Osteocyte (in vitro differentiated cells): ENCODE data around the gene C20orf96. TPM values are rescaled to one million over a fixed set of nuclear protein-coding genes. Genes with fewer than 3 reads are reported as not detected.
"Not testable (repeated sequence)": the region's sequence is repeated elsewhere in the genome, so short reads cannot be mapped to it uniquely, and the experiment has no call there.

Source experiments
- DNase-seq: peaks from one replicate; pipeline ENCODE4 v3.0.0; 2021; ENCODE audit warnings: mixed read lengths; ENCODE audit not compliant: unreplicated experiment; ENCODE audit errors: extremely low spot score
- H3K27ac Mint-ChIP-seq: one replicate; pipeline ENCODE4 v1.8.0; 2021; ENCODE audit warnings: mild to moderate bottlenecking, mixed read lengths; ENCODE audit not compliant: unreplicated experiment
- H3K27me3 Mint-ChIP-seq: one replicate; pipeline ENCODE4 v1.8.0; 2021; ENCODE audit warnings: mixed read lengths; ENCODE audit not compliant: unreplicated experiment
- H3K36me3 Mint-ChIP-seq: one replicate; pipeline ENCODE4 v1.8.0; 2021; ENCODE audit warnings: mixed read lengths; ENCODE audit not compliant: unreplicated experiment
- H3K4me1 Mint-ChIP-seq: one replicate; pipeline ENCODE4 v1.8.0; 2021; ENCODE audit warnings: mixed read lengths; ENCODE audit not compliant: unreplicated experiment
- H3K4me3 Mint-ChIP-seq: one replicate; pipeline ENCODE4 v1.8.0; 2021; ENCODE audit warnings: mild to moderate bottlenecking, moderate library complexity, mixed read lengths; ENCODE audit not compliant: unreplicated experiment
- H3K9me3 Mint-ChIP-seq: one replicate; pipeline ENCODE4 v1.8.0; 2021; ENCODE audit warnings: mixed read lengths; ENCODE audit not compliant: unreplicated experiment
- CTCF ChIP-seq: fragments of 200-600 bp; sonication (generic); IDR thresholded peaks from 2 replicates; pipeline ENCODE4 v1.5.0; 2021; ENCODE audit warnings: antibody characterized with exemption, mild to moderate bottlenecking, moderate library complexity
- total RNA-seq: library from RNA; stranded (reverse); gene quantifications from 2 replicates; pipeline ENCODE4 v1.2.1, GENCODE V29; 2021

Gene C20orf96
- total RNA-seq, 1 donor from 2014 or later: 19.9 TPM

- Mint-ChIP-seq H3K4me3 (no peak overlapping the region), H3K36me3 (no peaks in the 10 kb centered on the region), H3K9me3 (no peaks in the 10 kb centered on the region), H3K27me3 (peaks cover 48% of the 10 kb centered on the region), H3K27ac (no peak overlapping the region), H3K4me1 (no peaks in the 10 kb centered on the region)
- TF ChIP-seq CTCF: no peak
- DNase-seq: peak; percentile 46
These were observed 31.6 kb downstream of the C20orf96 start for GRCh38 chr20:258963-259362.

GRCh38 chr20:258269-258858 lies 32.2 kb downstream of the C20orf96 start:
- Mint-ChIP-seq H3K4me1 (no peaks in the 10 kb centered on the region), H3K36me3 (no peaks in the 10 kb centered on the region), H3K9me3 (no peaks in the 10 kb centered on the region), H3K4me3 (no peak overlapping the region), H3K27ac (no peak overlapping the region), H3K27me3 (peaks cover 49% of the 10 kb centered on the region)
- no peak for TF ChIP-seq CTCF
- DNase-seq: no peak

GRCh38 chr20:257419-257818 lies 33.1 kb downstream of the C20orf96 start, which contains the start of gene DEFB132:
Gene DEFB132, plus strand, starts transcription at chr20:257724. Its CDS starts 55 bp downstream, at chr20:257779.
- H3K9me3 Mint-ChIP-seq: no peaks in the 10 kb centered on the region
- H3K4me3 Mint-ChIP-seq: no peak within 1 kb of the TSS
- no peak for TF ChIP-seq CTCF
- no peak for DNase-seq
- peaks cover 46% of the 10 kb centered on the region for H3K27me3 Mint-ChIP-seq
- no peaks in the 10 kb centered on the region for H3K4me1 Mint-ChIP-seq
- H3K36me3 Mint-ChIP-seq: no peaks in the 10 kb centered on the region
- H3K27ac Mint-ChIP-seq: no peak within 1 kb of the TSS

- not testable (repeated sequence) for H3K27ac Mint-ChIP-seq, H3K9me3 Mint-ChIP-seq, H3K4me1 Mint-ChIP-seq, H3K4me3 Mint-ChIP-seq, H3K36me3 Mint-ChIP-seq
- DNase-seq: peak; percentile 53
- peaks cover 43% of the 10 kb centered on the region for H3K27me3 Mint-ChIP-seq
These were observed 37.1 kb downstream of the C20orf96 start for GRCh38 chr20:253447-253846.

- no peaks in the 10 kb centered on the region for H3K9me3 Mint-ChIP-seq
- peaks cover 38% of the 10 kb centered on the region for H3K27me3 Mint-ChIP-seq
- no peak for TF ChIP-seq CTCF
- no peak overlapping the region for H3K4me3 Mint-ChIP-seq
- H3K27ac Mint-ChIP-seq: no peak overlapping the region
- H3K4me1 Mint-ChIP-seq: no peaks in the 10 kb centered on the region
- peak; percentile 44 for DNase-seq
- no peaks in the 10 kb centered on the region for H3K36me3 Mint-ChIP-seq
These were observed 37.7 kb downstream of the C20orf96 start for GRCh38 chr20:252801-253200.

- Mint-ChIP-seq H3K27me3 (peaks cover 32% of the 10 kb centered on the region), H3K27ac (no peak overlapping the region), H3K9me3 (no peaks in the 10 kb centered on the region), H3K36me3 (no peaks in the 10 kb centered on the region), H3K4me1 (no peaks in the 10 kb centered on the region), H3K4me3 (no peak overlapping the region)
- TF ChIP-seq CTCF: no peak
- no peak for DNase-seq
These were observed 39.2 kb downstream of the C20orf96 start for GRCh38 chr20:251354-251753.
